Vagina (tissue), 2 donors: Measurements from ENCODE around the gene TSPAN14. TPM values are rescaled to one million over a fixed set of nuclear protein-coding genes. Genes with fewer than 3 reads are reported as not detected.

Experiments
- DNase-seq, 2 donors: peaks; one replicate each; pipeline ENCODE4 v3.0.0-alpha.2; 2017; ENCODE audit errors: extremely low spot score in 2 of 2
- H3K27ac ChIP-seq: fragments of 200-600 bp; sonication (generic); one replicate; pipeline ENCODE4 v1.5.1; 2019
- H3K27me3 ChIP-seq: fragments of 200-600 bp; sonication (generic); one replicate; pipeline ENCODE4 v1.5.1; 2019
- H3K36me3 ChIP-seq, 2 donors: fragments of 200-600 bp; sonication (generic); one replicate each; pipeline ENCODE4 v1.5.1; 2017 to 2019
- H3K4me1 ChIP-seq: fragments of 200-600 bp; sonication (generic); one replicate; pipeline ENCODE4 v1.5.1; 2019
- H3K4me3 ChIP-seq, 2 donors: fragments of 200-600 bp; sonication (generic); 1 replicate in 1 of 2; 2 replicates in 1 of 2; pipeline ENCODE4 v1.5.1; 2016 to 2019
- H3K9me3 ChIP-seq: fragments of 200-600 bp; sonication (generic); one replicate; pipeline ENCODE4 v1.5.1; 2019
- POLR2A ChIP-seq, 2 donors: fragments of 450-650 bp; IDR thresholded peaks; one replicate each; pipeline ENCODE4 v1.6.1; 2017; ENCODE audit warnings: antibody characterized with exemption in 2 of 2, mild to moderate bottlenecking in 2 of 2, moderate library complexity in 2 of 2
- POLR2AphosphoS5 ChIP-seq, 2 donors: sonication (generic); formaldehyde crosslinking; IDR thresholded peaks; one replicate each; pipeline ENCODE4 v1.9.0; 2017; ENCODE audit warnings: antibody characterized with exemption in 2 of 2, mild to moderate bottlenecking in 2 of 2, low read depth in 1 of 2; ENCODE audit not compliant: insufficient read depth in 1 of 2
- intact Hi-C: fragments of 100-400 bp; cut with DNase I; formaldehyde crosslinking; loops from one replicate; pipeline ENCODE4 v1.15.1; 2023
- total RNA-seq: library from RNA; depleted of rRNA; stranded (reverse); fragments of >200 nt; gene quantifications from one replicate; pipeline ENCODE4 v1.2.3, GENCODE V29; 2016
- TF ChIP-seq, protein P1 (sequence below), 3 experiments: fragments of 450-650 bp in 2 of 3; fragments of 200-600 bp in 1 of 3; sonication (generic) in 1 of 3; IDR thresholded peaks; one replicate each; pipeline ENCODE4 v1.5.1; 2017 to 2019; ENCODE audit warnings: antibody characterized with exemption in 3 of 3, mild to moderate bottlenecking in 2 of 3, moderate library complexity in 2 of 3

The TSPAN14 gene
- total RNA-seq, 1 donor from 2014 or later = 98.0 TPM

DNA sequence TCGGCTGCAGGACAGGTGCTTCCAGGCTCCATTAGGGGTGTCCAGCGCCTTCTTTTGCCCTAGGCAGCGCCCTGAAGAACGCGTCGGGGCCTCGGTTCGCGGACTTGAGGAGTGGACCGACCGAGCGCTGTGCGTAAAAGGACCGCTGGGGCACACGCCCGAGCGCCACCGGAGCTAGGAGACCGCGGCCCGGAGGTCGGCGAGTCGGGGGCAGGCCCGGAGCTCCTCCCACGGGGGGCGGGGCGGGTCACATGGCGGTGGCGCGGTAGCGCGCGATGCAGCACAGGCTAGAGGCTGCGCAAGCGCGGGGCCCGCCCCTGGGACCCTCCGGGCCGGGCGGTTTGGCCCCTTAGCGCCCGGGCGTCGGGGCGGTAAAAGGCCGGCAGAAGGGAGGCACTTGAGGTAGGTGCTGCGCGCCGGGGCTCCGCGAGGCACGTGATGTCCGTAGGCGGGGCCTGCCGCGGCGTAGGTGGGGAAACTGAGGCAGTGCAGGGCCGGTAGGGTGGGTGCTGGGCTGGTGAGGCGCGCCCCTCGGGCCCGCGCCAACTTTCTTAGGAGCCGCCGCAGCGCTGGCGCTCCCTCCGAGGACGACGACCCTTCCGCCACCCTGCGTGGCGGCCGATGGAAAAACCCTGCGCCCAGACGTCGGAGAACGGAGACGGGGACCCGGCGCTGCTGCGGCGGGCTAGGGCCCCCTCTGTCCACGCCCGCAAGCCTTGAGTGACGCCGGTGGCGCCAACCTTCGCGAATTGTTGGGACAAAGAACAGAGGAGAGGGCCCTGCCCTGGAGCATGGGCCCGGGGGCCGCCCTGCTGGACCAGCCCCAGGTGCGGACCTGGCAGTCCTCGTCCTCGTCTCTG lies 45.6 kb upstream of the TSPAN14 start, which contains the start of gene PRXL2A:
Gene PRXL2A (plus strand): TSS at position 310 of the 860 bp plus-strand sequence. CDS start 11,917 bp downstream, outside the sequence.
- Histone ChIP-seq H3K36me3 (no peaks in the 10 kb centered on the region), H3K27ac (peak within 1 kb of the TSS; percentile 94), H3K27me3 (no peaks in the 10 kb centered on the region), H3K4me1 (peaks cover 59% of the 10 kb centered on the region), H3K4me3 (peak within 1 kb of the TSS; percentile 73 to 81), H3K9me3 (no peaks in the 10 kb centered on the region)
- TF ChIP-seq, protein P1, sequence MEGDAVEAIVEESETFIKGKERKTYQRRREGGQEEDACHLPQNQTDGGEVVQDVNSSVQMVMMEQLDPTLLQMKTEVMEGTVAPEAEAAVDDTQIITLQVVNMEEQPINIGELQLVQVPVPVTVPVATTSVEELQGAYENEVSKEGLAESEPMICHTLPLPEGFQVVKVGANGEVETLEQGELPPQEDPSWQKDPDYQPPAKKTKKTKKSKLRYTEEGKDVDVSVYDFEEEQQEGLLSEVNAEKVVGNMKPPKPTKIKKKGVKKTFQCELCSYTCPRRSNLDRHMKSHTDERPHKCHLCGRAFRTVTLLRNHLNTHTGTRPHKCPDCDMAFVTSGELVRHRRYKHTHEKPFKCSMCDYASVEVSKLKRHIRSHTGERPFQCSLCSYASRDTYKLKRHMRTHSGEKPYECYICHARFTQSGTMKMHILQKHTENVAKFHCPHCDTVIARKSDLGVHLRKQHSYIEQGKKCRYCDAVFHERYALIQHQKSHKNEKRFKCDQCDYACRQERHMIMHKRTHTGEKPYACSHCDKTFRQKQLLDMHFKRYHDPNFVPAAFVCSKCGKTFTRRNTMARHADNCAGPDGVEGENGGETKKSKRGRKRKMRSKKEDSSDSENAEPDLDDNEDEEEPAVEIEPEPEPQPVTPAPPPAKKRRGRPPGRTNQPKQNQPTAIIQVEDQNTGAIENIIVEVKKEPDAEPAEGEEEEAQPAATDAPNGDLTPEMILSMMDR (IDR thresholded peaks at IDR 0.05) = no peak
- TF ChIP-seq POLR2AphosphoS5 (IDR thresholded peaks at IDR 0.05; ENCODE audit: insufficient read depth in 1 of 2, low read depth in 1 of 2) (peak in 1 of 2 donors; percentile 75), POLR2A (IDR thresholded peaks at IDR 0.05) (peak in 1 of 2 donors; percentile 32)
- DNase-seq = no peak
- intact Hi-C loops = no loop called here

DNA sequence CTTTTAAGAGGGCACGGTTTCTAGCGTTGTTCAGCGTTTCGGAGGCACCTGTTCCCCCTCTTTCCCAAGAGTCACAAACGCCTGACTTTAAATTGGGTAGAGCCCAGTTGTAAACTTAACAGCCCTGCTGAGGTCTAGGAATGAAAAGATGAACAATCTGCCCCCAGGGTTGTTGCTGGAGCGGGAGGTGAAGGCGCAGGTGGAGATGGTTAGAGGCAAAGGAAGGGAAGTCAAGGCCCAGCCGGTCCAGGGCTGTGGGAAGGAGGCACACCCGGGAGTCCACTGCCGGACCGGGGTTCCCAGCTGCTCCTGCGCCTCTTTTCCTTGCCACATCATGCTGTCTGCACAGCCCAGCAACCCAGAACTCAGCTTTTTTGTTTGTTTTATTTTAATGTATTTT lies 45.0 kb upstream of the TSPAN14 start:
- intact Hi-C loops = no loop called here
- Histone ChIP-seq H3K9me3 (no peaks in the 10 kb centered on the region), H3K4me1 (peaks cover 66% of the 10 kb centered on the region), H3K27ac (peak overlapping the region; percentile 94), H3K36me3 (no peaks in the 10 kb centered on the region), H3K4me3 (peak overlapping the region; percentile 73 to 81), H3K27me3 (no peaks in the 10 kb centered on the region)
- no peak for DNase-seq
- no peak for TF ChIP-seq POLR2A (IDR thresholded peaks at IDR 0.05)
- no peak for TF ChIP-seq POLR2AphosphoS5 (IDR thresholded peaks at IDR 0.05; ENCODE audit: insufficient read depth in 1 of 2, low read depth in 1 of 2)
- TF ChIP-seq, protein P1 (IDR thresholded peaks at IDR 0.05) = no peak

DNA sequence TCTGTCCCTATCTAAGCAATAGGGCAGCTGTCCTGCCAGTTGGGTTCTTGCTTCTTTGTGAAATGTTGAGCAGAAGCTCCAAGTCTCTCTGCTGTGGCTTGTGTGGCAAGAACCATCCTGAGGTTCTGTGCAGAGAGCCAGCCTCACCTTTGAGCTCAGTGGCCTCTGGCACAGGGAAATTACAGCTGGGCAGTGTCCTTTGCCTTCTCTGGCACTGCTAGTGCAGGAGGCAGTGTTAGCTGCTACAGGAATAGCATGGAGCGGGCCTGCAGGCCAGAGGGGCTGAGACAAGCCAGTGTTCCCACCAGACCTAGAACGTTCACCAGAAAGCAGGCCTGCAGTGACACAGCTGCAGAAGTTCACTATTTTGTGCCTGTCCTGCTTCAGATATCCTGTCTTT lies 44.0 kb upstream of the TSPAN14 start:
- intact Hi-C loops = no loop called here
- H3K4me3 ChIP-seq = no peak overlapping the region
- H3K36me3 ChIP-seq = no peaks in the 10 kb centered on the region
- peaks cover 76% of the 10 kb centered on the region for H3K4me1 ChIP-seq
- H3K9me3 ChIP-seq = no peaks in the 10 kb centered on the region
- H3K27ac ChIP-seq = peak overlapping the region; percentile 48
- H3K27me3 ChIP-seq = no peaks in the 10 kb centered on the region
- TF ChIP-seq, protein P1 (IDR thresholded peaks at IDR 0.05) = no peak
- TF ChIP-seq POLR2AphosphoS5 (IDR thresholded peaks at IDR 0.05; ENCODE audit: insufficient read depth in 1 of 2, low read depth in 1 of 2) (no peak), POLR2A (IDR thresholded peaks at IDR 0.05) (no peak)
- no peak for DNase-seq

DNA sequence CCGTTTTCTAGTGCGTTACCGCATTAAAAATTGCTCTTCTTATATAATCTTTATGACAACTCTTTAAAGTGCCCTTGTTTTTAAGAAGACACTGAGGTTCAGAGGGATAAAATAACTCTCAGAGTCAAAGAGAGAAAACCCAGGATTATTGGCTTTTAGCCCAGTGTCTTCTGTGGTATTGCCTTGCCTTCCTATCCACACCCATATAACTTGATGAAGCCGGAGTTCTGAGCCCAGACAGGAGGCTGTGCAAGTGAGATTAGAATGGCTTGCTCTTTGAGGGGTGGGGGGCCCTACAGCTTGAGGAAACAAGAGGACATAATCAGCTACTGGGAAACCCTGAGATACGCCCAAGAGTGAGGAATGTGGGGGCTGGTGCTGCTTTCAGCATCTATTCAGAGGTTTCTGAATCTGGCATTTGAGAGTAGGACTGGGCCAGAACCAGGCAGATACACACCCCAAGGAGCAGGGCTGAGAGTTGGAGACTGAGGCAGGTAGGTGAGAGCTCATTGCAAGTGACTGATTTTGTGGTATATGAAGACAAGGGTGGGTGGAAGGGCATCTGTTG lies 43.4 kb upstream of the TSPAN14 start:
- TF ChIP-seq POLR2AphosphoS5 (IDR thresholded peaks at IDR 0.05; ENCODE audit: insufficient read depth in 1 of 2, low read depth in 1 of 2) (no peak), POLR2A (IDR thresholded peaks at IDR 0.05) (no peak)
- TF ChIP-seq, protein P1 (IDR thresholded peaks at IDR 0.05) = no peak
- Histone ChIP-seq H3K27ac (peak overlapping the region; percentile 48), H3K27me3 (no peaks in the 10 kb centered on the region), H3K9me3 (no peaks in the 10 kb centered on the region), H3K36me3 (no peaks in the 10 kb centered on the region), H3K4me3 (peak overlapping the region in 1 of 2 donors; percentile 9), H3K4me1 (peaks cover 81% of the 10 kb centered on the region)
- intact Hi-C loops = no loop called here
- no peak for DNase-seq
